ENCODE data around the gene DUSP22.
"Not testable (repeated sequence)": the region's sequence is repeated elsewhere in the genome, so short reads cannot be mapped to it uniquely, and the experiment has no call there.

The DUSP22 gene

GRCh38 chr6:366389-367297 lies 74.4 kb downstream of the DUSP22 start:
- DNase-seq: no peak

- DNase-seq: no peak
These were observed 75.1 kb downstream of the DUSP22 start for GRCh38 chr6:367298-367794.

DNA sequence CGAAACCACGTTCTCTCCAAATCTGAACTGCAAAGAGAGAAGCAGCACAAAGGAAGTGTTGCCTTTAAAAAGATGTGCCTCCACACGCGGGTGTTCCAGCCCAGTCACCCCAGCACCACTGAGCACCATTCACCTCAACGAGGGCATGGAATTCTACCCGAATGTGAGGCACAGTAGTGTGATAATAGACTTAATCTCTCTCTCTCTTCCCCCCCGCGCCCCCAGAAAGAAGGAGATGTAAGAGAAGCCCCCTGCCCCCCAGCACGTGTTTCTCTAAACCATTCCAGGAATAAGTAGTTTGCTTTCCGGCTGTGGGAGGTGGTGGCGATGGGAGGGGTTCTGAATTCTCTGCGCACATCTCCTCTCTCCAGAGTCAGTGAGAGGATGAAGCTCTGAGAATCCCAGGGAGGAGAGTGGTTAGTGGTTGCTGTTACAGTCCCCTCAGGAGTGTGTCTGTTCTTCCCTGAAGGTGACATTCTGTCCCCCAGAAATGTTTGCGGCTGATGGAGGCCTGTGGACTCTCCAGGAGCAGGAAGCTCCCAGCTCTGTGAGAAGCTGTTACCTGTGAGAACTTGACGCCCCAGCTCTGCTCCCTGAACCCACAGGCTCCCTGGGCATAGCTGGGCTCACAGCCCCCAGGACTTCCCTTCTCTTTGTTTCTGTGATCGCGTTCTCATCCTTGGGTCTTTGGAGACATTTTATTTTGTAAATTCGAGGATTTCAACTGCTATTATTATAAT lies 75.8 kb downstream of the DUSP22 start:
- DNase-seq: no peak

- no peak for DNase-seq
These were observed 77.5 kb downstream of the DUSP22 start for GRCh38 chr6:369559-370431.

- no peak for DNase-seq
These were observed 78.3 kb downstream of the DUSP22 start for GRCh38 chr6:370555-370954.

DNA sequence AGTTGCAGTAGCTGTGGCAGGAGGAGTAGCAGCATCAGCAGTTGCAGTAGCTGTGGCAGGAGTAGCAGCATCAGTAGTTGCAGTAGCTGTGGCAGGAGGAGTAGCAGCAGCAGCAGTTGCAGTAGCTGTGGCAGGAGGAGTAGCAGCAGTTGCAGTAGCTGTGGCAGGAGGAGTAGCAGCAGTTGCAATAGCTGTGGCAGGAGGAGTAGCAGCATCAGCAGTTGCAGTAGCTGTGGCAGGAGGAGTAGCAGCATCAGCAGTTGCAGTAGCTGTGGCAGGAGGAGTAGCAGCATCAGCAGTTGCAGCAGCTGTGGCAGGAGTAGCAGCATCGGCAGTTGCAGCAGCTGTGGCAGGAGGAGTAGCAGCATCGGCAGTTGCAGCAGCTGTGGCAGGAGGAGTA lies 79.6 kb downstream of the DUSP22 start:
- not testable (repeated sequence) for DNase-seq

DNA sequence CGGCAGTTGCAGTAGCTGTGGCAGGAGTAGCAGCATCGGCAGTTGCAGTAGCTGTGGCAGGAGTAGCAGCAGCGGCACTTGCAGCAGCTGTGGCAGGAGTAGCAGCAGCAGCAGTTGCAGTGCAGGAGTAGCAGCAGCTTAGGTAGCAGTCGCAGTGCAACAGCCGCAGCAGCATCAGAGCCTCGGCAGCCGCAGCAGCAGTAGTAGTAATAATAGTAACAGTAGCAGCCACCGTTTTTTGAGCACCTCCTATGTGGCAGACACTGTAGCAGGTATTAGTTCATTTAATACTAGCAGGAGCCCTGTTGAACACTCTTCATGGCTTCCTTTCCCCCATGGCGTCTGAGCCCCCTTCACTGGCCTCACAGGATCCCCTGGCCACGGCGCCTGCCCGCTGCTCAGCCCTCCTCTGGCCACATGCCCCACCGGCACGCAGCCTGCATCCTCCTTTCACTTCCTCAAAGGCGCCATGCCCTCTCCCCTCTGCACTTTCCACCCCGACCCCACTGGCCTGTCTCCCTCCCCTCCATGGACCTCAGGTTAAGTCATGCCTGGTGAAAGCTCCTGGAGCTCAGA lies 80.1 kb downstream of the DUSP22 start:
- no peak for DNase-seq

DNA sequence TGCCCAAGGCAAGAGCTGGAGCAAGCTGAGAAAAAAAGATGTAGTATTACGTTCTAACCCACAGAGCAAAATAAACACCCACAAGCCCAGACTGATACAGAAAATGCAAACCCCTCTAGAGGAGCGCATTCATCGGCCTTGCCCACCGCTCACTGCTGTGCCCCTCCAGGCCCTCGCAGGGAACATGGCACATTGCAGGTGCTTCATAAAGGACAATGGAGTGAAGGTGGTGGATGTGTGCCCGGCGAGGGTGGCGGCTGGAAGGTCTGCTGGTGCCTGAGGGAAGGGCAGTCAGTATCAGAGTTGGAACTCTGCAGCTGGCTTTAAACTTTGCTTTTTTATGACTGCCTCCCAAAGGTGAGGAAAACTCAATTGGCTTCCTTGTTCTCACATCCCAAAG lies 80.7 kb downstream of the DUSP22 start:
- DNase-seq: no peak

GRCh38 chr6:373773-374724 lies 81.8 kb downstream of the DUSP22 start:
- no peak for DNase-seq

GRCh38 chr6:374956-375355 lies 82.7 kb downstream of the DUSP22 start:
- no peak for DNase-seq

DNA sequence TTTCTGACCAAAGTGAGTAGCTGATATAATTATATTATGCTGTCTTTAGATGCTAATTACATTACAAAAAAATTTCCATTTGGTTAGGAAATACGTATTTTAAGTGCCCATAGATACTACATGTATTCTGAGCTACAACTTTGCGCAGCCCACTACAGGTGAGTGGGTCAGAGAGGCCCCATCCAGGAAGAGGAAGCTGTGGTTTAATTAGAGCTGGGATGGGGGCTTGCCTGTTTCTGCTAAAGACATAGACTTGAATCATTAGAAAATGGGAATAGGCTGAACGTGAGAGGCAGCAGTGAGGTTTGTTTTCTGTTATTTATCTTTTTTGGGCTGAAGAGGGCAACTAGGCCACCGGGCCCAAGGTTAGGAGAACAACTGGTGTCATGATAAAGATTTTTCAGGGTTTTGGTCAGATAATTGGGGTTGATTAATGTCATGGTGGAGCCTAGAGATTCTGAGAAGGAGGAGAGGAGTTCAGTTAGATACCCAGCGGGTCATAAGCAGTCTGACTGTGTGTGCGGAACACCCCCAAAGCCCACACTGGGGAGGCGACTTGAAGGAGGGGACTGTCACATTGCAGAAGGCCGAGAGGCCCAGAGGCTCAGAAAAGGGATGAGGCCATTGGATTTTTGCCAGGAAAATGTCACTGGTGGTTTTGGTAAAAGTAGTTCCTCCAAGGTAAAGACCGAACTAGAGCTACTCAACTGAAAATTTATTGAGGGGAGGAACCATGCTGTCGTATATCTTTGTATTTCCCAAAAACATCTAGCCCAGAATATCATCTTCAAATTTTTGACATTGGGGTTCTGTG lies 84.7 kb downstream of the DUSP22 start:
- DNase-seq: no peak

GRCh38 chr6:377641-378020 lies 85.3 kb downstream of the DUSP22 start:
- not testable (repeated sequence) for DNase-seq

GRCh38 chr6:378090-378957 lies 86.0 kb downstream of the DUSP22 start:
- no peak for DNase-seq

DNA sequence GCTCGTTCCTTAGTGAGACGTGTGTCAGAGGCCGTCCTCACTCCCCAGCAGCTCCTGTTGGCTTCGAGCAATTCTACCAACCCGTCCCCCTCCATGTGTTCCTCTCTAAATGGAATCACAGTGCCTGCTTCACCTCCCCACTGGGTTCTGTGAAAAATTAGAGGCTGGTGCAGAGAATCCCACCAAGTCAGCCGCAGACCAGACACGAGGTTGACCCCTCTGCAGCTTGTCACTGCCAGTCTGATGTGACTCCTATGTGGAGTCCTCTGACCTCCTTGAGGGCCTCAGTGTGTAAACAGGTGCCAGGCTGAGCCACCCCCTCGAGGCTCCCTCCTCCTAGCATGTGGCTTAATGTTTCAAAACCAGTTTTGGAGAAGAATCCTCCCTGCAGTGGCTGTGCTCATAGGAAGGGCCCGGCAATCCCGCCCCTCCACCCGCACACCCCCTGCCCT lies 86.7 kb downstream of the DUSP22 start:
- DNase-seq: no peak

DNA sequence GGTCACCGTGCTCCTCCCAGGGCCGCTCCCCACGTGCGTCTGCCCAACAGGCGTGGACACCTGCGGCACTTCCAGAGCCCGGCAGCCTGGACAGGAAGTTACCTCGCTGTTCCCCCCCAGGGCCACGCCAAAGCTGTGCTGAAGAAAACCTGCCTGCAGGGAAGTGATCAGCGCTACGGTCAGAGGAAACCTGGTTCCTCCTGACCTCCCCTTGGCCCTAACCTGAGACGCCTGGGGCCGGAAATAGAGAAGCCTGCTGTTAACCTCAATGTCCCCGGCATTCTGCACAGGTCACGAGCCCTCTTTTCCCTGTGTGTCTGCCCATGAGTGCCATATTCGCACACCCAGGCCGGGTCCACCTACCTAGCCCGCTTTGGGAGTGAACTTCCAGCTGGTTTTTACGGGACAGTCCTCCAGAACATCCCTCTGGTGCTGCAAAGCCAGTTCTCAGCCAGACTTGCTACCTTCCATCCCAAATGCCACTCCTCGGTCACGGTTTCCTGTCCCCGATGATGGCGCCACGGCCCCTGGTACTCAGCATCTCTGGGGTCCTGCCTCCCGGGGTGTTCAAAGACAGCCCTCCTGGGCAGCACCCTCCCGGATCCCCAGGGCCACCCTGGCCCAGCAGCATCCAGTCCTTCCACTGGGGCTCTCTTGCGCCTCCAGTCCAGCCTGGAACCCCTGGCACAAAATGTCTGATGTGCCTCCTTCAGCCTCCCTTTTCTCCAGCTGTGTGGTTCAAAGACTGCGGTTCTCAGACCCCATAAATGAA lies 87.3 kb downstream of the DUSP22 start:
- DNase-seq: no peak

DNA sequence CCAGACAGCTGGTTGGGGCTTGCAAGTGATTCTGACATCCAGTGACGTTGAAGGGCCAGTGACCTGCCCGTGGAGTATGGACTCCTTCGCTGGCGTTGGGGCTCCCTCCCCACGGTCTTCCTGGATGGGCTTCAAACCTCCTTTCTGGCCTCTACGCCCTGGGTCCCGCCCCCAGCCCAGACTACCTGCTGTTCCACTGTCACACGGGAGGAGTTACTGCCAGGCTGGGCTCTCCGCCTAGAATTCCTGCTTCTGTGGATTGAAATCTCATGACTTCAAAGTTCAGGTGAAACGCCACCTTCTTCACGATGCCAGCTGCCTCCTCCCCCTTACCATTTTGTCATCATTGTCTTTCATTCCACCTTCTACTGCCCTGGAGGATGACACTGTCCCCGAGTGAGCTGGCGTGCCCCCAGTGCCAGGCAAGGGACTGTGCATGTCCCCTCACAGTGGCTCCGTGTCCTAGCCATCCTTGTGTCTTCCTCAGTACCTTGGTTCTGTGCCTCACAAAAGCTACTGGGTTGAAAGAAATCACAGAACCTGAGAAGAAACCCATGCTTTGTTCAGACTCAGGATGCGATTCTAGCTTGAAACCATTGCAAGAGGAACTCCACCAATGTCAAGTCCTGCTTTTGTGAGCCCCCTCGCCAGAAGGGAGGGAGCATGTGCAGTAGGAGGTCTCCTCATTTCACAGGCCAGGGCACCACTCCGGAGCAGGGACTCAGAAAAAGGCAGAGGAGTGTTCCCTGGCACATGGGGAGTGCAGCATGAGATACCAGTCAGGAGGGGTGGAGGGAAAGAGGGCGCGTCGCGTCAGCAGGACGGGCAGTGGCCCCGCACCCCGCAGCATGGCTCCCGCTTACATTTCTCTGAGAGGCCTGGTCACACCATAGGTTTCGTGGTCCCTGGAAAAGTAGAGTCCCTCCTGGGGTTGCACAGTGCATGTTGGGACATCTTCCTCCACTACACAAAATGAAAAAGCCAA lies 88.2 kb downstream of the DUSP22 start:
- DNase-seq: no peak

- no peak for DNase-seq
These were observed 89.6 kb downstream of the DUSP22 start for GRCh38 chr6:381742-382461.
